ENCODE measurements around the gene UNC13D. TPM values are rescaled to one million over a fixed set of nuclear protein-coding genes. Genes with fewer than 3 reads are reported as not detected.

Gene UNC13D
- total RNA-seq, 1 donor = 0.86 TPM

GRCh38 chr17:75840799-75841164 lies 3.4 kb downstream of the UNC13D start:
- H3K4me3 ChIP-seq (ENCODE audit: low read depth, low read length) = no peak overlapping the region
- no peak for TF ChIP-seq CTCF (IDR thresholded peaks at IDR 0.05; ENCODE audit: insufficient read depth, low read depth, low read length)
- peak; percentile 24 for DNase-seq (ENCODE audit: low read depth)

- H3K4me3 ChIP-seq (ENCODE audit: low read depth, low read length) = no peak overlapping the region
- TF ChIP-seq CTCF (IDR thresholded peaks at IDR 0.05; ENCODE audit: insufficient read depth, low read depth, low read length) = no peak
- DNase-seq (ENCODE audit: low read depth) = no peak
These were observed 4.0 kb downstream of the UNC13D start for GRCh38 chr17:75839942-75840798.

- DNase-seq (ENCODE audit: low read depth) = no peak
- no peak overlapping the region for H3K4me3 ChIP-seq (ENCODE audit: low read depth, low read length)
- TF ChIP-seq CTCF (IDR thresholded peaks at IDR 0.05; ENCODE audit: insufficient read depth, low read depth, low read length) = no peak
These were observed 5.8 kb downstream of the UNC13D start for GRCh38 chr17:75838410-75838809.

- no peak for TF ChIP-seq CTCF (IDR thresholded peaks at IDR 0.05; ENCODE audit: insufficient read depth, low read depth, low read length)
- H3K4me3 ChIP-seq (ENCODE audit: low read depth, low read length) = no peak overlapping the region
- no peak for DNase-seq (ENCODE audit: low read depth)
These were observed 6.3 kb downstream of the UNC13D start for GRCh38 chr17:75837899-75838298.

GRCh38 chr17:75836605-75837004 lies 7.6 kb downstream of the UNC13D start:
- H3K4me3 ChIP-seq (ENCODE audit: low read depth, low read length) = no peak overlapping the region
- no peak for DNase-seq (ENCODE audit: low read depth)
- TF ChIP-seq CTCF (IDR thresholded peaks at IDR 0.05; ENCODE audit: insufficient read depth, low read depth, low read length) = no peak

GRCh38 chr17:75835654-75835987 lies 8.6 kb downstream of the UNC13D start:
- TF ChIP-seq CTCF (IDR thresholded peaks at IDR 0.05; ENCODE audit: insufficient read depth, low read depth, low read length) = no peak
- no peak for DNase-seq (ENCODE audit: low read depth)
- no peak overlapping the region for H3K4me3 ChIP-seq (ENCODE audit: low read depth, low read length)

Measured in fibroblast of villous mesenchyme (primary cell).